Renal cortical epithelial cell (primary cell): ENCODE data around the gene MRPL3. TPM values are rescaled to one million over a fixed set of nuclear protein-coding genes. Genes with fewer than 3 reads are reported as not detected.

ENCODE experiments used
- total RNA-seq: library from RNA; depleted of rRNA; stranded (reverse); fragments of >200 nt; gene quantifications from 2 replicates; pipeline ENCODE4 v1.2.3, GENCODE V29; 2014

MRPL3 gene
- total RNA-seq, 1 donor from 2014 or later: 123 TPM

Other genes with a start within 250 kb of the MRPL3 start
- 8.7 and 15.2 TPM in 2 replicates for gene NUDT16, start 121.2 kb downstream of the MRPL3 start, total RNA-seq